ENCODE data around the gene NRL. TPM values are rescaled to one million over a fixed set of nuclear protein-coding genes. Genes with fewer than 3 reads are reported as not detected.

Gene NRL
- total RNA-seq, 1 experiment from 2014 or later, result 1.4 TPM

DNA sequence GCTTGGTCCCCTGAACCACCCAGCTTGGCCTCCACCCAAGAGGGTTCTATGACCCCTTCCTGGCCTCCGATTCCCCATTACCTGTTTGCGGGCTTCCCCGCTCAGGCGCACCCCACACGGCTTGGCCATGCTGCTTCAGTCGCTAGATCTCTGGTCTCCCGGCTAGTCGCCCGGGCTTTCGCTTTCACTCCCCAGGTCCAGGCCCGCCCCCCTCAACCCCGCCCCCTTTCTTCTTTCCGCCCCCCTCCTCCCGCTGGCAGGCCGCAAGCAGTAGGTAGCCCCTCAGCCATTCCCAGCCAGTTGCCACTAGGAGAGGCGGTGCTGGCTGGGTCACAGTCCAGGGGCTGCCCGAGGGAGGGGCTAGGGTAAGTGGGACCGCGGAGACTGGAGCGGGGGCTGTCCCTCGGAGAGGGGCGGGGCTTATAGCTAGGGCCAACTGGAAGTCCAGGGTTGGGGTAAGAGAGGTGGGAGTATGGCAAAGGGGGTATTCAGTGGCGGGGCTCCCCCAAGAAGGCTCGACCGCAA, 31.8 kb upstream of the NRL start, which contains the start of gene PSME2:
TSS of gene PSME2 (minus strand) at position 158 of the 525 bp plus-strand sequence. CDS start at position 129, 29 bp downstream.
- CTCF ChIA-PET, result interaction anchor here (1.4 kb wide), 1 partner anchor 38 kb away, joined by 3 read pairs; no protein-coding TSS in a partner anchor
- H3K27ac ChIP-seq (ENCODE audit: low read length), result peak within 1 kb of the TSS; percentile 94
- DNase-seq (ENCODE audit: low read depth, low spot score) (peak; percentile 38), ATAC-seq (peak; percentile 88)
- H3K4me1 ChIP-seq (ENCODE audit: control insufficient read depth, insufficient read depth, low read length), result peaks cover 6% of the 10 kb centered on the region; the same call in 1 of the 2 replicates
- no peaks in the 10 kb centered on the region for H3K27me3 ChIP-seq (ENCODE audit: control insufficient read depth, insufficient read depth, low read length)
- no TSS peak for BruUV-seq (replicated peaks)
- H3K9me3 ChIP-seq (ENCODE audit: control insufficient read depth, insufficient read depth, low read depth, low read length), result no peaks in the 10 kb centered on the region
- TF ChIP-seq, protein P1, sequence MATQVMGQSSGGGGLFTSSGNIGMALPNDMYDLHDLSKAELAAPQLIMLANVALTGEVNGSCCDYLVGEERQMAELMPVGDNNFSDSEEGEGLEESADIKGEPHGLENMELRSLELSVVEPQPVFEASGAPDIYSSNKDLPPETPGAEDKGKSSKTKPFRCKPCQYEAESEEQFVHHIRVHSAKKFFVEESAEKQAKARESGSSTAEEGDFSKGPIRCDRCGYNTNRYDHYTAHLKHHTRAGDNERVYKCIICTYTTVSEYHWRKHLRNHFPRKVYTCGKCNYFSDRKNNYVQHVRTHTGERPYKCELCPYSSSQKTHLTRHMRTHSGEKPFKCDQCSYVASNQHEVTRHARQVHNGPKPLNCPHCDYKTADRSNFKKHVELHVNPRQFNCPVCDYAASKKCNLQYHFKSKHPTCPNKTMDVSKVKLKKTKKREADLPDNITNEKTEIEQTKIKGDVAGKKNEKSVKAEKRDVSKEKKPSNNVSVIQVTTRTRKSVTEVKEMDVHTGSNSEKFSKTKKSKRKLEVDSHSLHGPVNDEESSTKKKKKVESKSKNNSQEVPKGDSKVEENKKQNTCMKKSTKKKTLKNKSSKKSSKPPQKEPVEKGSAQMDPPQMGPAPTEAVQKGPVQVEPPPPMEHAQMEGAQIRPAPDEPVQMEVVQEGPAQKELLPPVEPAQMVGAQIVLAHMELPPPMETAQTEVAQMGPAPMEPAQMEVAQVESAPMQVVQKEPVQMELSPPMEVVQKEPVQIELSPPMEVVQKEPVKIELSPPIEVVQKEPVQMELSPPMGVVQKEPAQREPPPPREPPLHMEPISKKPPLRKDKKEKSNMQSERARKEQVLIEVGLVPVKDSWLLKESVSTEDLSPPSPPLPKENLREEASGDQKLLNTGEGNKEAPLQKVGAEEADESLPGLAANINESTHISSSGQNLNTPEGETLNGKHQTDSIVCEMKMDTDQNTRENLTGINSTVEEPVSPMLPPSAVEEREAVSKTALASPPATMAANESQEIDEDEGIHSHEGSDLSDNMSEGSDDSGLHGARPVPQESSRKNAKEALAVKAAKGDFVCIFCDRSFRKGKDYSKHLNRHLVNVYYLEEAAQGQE (IDR thresholded peaks at IDR 0.05; ENCODE audit: insufficient read depth in 1 of 2, low read depth in 2 of 2, low read length in 1 of 2), result no peak
- TF ChIP-seq TCF7L2 (IDR thresholded peaks at IDR 0.05; ENCODE audit: low read depth, low read length), result no peak
- no peak for TF ChIP-seq POLR2AphosphoS5 (IDR thresholded peaks at IDR 0.05; ENCODE audit: low read depth, low read length)
- no peak for TF ChIP-seq SIN3A (IDR thresholded peaks at IDR 0.05; ENCODE audit: borderline replicate concordance, insufficient read depth, low read depth, low read length)
- TF ChIP-seq, protein P2, sequence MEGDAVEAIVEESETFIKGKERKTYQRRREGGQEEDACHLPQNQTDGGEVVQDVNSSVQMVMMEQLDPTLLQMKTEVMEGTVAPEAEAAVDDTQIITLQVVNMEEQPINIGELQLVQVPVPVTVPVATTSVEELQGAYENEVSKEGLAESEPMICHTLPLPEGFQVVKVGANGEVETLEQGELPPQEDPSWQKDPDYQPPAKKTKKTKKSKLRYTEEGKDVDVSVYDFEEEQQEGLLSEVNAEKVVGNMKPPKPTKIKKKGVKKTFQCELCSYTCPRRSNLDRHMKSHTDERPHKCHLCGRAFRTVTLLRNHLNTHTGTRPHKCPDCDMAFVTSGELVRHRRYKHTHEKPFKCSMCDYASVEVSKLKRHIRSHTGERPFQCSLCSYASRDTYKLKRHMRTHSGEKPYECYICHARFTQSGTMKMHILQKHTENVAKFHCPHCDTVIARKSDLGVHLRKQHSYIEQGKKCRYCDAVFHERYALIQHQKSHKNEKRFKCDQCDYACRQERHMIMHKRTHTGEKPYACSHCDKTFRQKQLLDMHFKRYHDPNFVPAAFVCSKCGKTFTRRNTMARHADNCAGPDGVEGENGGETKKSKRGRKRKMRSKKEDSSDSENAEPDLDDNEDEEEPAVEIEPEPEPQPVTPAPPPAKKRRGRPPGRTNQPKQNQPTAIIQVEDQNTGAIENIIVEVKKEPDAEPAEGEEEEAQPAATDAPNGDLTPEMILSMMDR (IDR thresholded peaks at IDR 0.05), result no peak
- POLR2A ChIA-PET, result interaction anchor here (0.9 to 1.0 kb wide), 2 partner anchors 9 to 32 kb away, joined by 3 to 5 read pairs; partner anchors contain the start of genes DCAF11 and NRL
- intact Hi-C loops (cut with micrococcal nuclease; ENCODE audit: unreplicated experiment), result no loop called here
- peak within 1 kb of the TSS; percentile 87 to 96 for H3K4me3 ChIP-seq (ENCODE audit: low read depth in 2 of 2, low read length in 2 of 2)
- peaks cover 3% of the 10 kb centered on the region for H3K36me3 ChIP-seq (ENCODE audit: control insufficient read depth, insufficient read depth, low read length)
- in situ Hi-C loops (cut with HindIII; ENCODE audit: low pct_unique_long_range_greater_than_20kb, low sequenced_read_pairs), result no loop called here

DNA sequence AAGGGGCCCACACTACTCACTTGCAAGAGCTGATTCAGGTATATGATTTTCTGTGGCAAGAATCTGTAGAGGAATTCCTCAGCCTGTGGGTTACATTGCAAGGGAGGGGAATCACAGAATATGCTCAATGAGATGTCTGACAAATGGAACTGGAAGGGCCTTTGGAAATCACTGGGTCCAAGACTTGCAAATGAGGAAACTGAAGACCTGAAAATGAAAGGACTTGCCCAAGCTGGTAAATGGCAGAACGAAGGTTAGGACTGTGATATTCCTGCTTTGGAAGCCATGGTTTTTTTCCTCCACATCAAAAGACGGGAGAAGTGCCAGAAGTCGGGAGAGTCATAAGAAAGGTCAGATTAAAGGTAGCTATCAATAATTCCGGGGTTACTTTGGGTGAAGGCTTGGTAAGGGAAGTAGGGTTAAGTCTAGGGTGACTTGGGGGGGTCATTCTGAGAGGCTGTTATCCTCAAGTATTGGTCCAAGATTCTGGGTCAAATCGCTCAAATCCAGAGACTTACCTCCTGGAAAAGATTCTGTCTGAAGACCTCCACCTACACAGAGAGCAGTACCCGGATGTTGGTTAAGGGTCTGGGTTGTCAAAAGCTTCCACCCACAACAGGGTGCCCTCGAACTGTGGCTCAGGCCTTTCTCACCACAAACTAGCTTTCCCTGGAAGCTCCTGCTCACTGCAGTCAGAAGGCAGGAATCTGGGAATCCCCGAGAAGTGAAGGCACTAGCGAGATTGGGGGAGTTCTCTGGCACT, 31.1 kb upstream of the NRL start:
- Histone ChIP-seq H3K4me1 (ENCODE audit: control insufficient read depth, insufficient read depth, low read length) (peaks cover 6% of the 10 kb centered on the region; the same call in 1 of the 2 replicates), H3K36me3 (ENCODE audit: control insufficient read depth, insufficient read depth, low read length) (peaks cover 3% of the 10 kb centered on the region), H3K27ac (ENCODE audit: low read length) (peak overlapping the region; percentile 94), H3K27me3 (ENCODE audit: control insufficient read depth, insufficient read depth, low read length) (no peaks in the 10 kb centered on the region), H3K4me3 (ENCODE audit: low read depth in 2 of 2, low read length in 2 of 2) (peak overlapping the region; percentile 87 to 96), H3K9me3 (ENCODE audit: control insufficient read depth, insufficient read depth, low read depth, low read length) (no peaks in the 10 kb centered on the region)
- TF ChIP-seq POLR2AphosphoS5 (IDR thresholded peaks at IDR 0.05; ENCODE audit: low read depth, low read length) (no peak), TCF7L2 (IDR thresholded peaks at IDR 0.05; ENCODE audit: low read depth, low read length) (no peak), SIN3A (IDR thresholded peaks at IDR 0.05; ENCODE audit: borderline replicate concordance, insufficient read depth, low read depth, low read length) (no peak)
- TF ChIP-seq, protein P1 (IDR thresholded peaks at IDR 0.05; ENCODE audit: insufficient read depth in 1 of 2, low read depth in 2 of 2, low read length in 1 of 2), result no peak
- TF ChIP-seq, protein P2 (IDR thresholded peaks at IDR 0.05), result no peak
- DNase-seq (ENCODE audit: low read depth, low spot score) (no peak), ATAC-seq (no peak)
- CTCF ChIA-PET, result interaction anchor here (1.4 kb wide), 1 partner anchor 37 kb away, joined by 3 read pairs; no protein-coding TSS in a partner anchor
- in situ Hi-C loops (cut with HindIII; ENCODE audit: low pct_unique_long_range_greater_than_20kb, low sequenced_read_pairs), result no loop called here
- intact Hi-C loops (cut with micrococcal nuclease; ENCODE audit: unreplicated experiment), result no loop called here
- BruUV-seq (replicated peaks), result TSS peak; percentile 78
- POLR2A ChIA-PET, result no interaction called here
